HG03025 (cell line): ENCODE results near the gene CDK3.

Experiments used
- ATAC-seq: cut with Tn5 transposase; IDR thresholded peaks from one replicate; pipeline ENCODE4 v1.9.1; 2021; ENCODE audit warnings: mild to moderate bottlenecking, moderate library complexity; ENCODE audit not compliant: unreplicated experiment, low FRiP score

CDK3 gene

GRCh38 chr17:75987041-75987440, 13.6 kb upstream of the CDK3 start:
- ATAC-seq, result no peak

- ATAC-seq, result no peak
Observed at GRCh38 chr17:75991396-75991795, 9.3 kb upstream of the CDK3 start.

- ATAC-seq, result no peak
Observed at GRCh38 chr17:75994802-75995370, 5.8 kb upstream of the CDK3 start.

- no peak for ATAC-seq
Observed at GRCh38 chr17:75995385-75995925, 5.2 kb upstream of the CDK3 start.

- no peak for ATAC-seq
Observed at GRCh38 chr17:75996665-75997590, 3.7 kb upstream of the CDK3 start.

GRCh38 chr17:75998327-75998795, 2.3 kb upstream of the CDK3 start:
- no peak for ATAC-seq

GRCh38 chr17:76000016-76000754, 470 bp upstream of the CDK3 start:
- ATAC-seq, result no peak

GRCh38 chr17:76002100-76002499, 1.4 kb downstream of the CDK3 start:
- ATAC-seq, result no peak

GRCh38 chr17:76003915-76004314, 3.3 kb downstream of the CDK3 start:
- no peak for ATAC-seq

- no peak for ATAC-seq
Observed at GRCh38 chr17:76004750-76005262, 4.2 kb downstream of the CDK3 start.

- ATAC-seq, result no peak
Observed at GRCh38 chr17:76005263-76006149, 4.9 kb downstream of the CDK3 start.

- ATAC-seq, result no peak
Observed at GRCh38 chr17:76007131-76007849, 6.6 kb downstream of the CDK3 start.

- no peak for ATAC-seq
Observed at GRCh38 chr17:76007850-76008165, 7.2 kb downstream of the CDK3 start.

GRCh38 chr17:76008208-76008607, 7.6 kb downstream of the CDK3 start:
- ATAC-seq, result no peak

- no peak for ATAC-seq
Observed at GRCh38 chr17:76008630-76009425, 8.2 kb downstream of the CDK3 start.

- no peak for ATAC-seq
Observed at GRCh38 chr17:76009447-76009846, 8.8 kb downstream of the CDK3 start.

- no peak for ATAC-seq
Observed at GRCh38 chr17:76009969-76010661, 9.5 kb downstream of the CDK3 start.

- ATAC-seq, result no peak
Observed at GRCh38 chr17:76011951-76012350, 11.3 kb downstream of the CDK3 start.
